ENCODE results near the gene TGFB1. TPM values are rescaled to one million over a fixed set of nuclear protein-coding genes. Genes with fewer than 3 reads are reported as not detected.
A peak's percentile ranks its signal among the peaks of the same experiment; 100 is the strongest.
"Not testable (repeated sequence)": the region's sequence is repeated elsewhere in the genome, so short reads cannot be mapped to it uniquely, and the experiment has no call there.

Gene TGFB1
- total RNA-seq, 1 donor from 2014 or later = 193 TPM

GRCh38 chr19:41391618-41392017, 37.9 kb upstream of the TGFB1 start:
- DNase-seq (ENCODE audit: low spot score) = no peak
- Mint-ChIP-seq H3K4me1 (ENCODE audit: unreplicated experiment) (peaks cover 9% of the 10 kb centered on the region), H3K36me3 (ENCODE audit: low read depth, unreplicated experiment) (peaks cover 15% of the 10 kb centered on the region)

GRCh38 chr19:41386442-41386841, 32.7 kb upstream of the TGFB1 start:
- H3K4me1 Mint-ChIP-seq (ENCODE audit: unreplicated experiment) = no peaks in the 10 kb centered on the region
- peaks cover 21% of the 10 kb centered on the region for H3K36me3 Mint-ChIP-seq (ENCODE audit: low read depth, unreplicated experiment)
- peaks cover 6% of the 10 kb centered on the region for H3K27me3 Mint-ChIP-seq (ENCODE audit: unreplicated experiment)
- DNase-seq (ENCODE audit: low spot score) = no peak
- H3K27ac Mint-ChIP-seq (ENCODE audit: unreplicated experiment) = no peak overlapping the region
- H3K9me3 Mint-ChIP-seq (ENCODE audit: unreplicated experiment) = no peaks in the 10 kb centered on the region
- no peak overlapping the region for H3K4me3 Mint-ChIP-seq (ENCODE audit: unreplicated experiment)
- TF ChIP-seq CTCF (IDR thresholded peaks at IDR 0.05; ENCODE audit: unreplicated experiment) = no peak

More at GRCh38 chr19:41391618-41392017, 37.9 kb upstream of the TGFB1 start:
- TF ChIP-seq CTCF (IDR thresholded peaks at IDR 0.05; ENCODE audit: unreplicated experiment) = no peak
- Mint-ChIP-seq H3K9me3 (ENCODE audit: unreplicated experiment) (no peaks in the 10 kb centered on the region), H3K27ac (ENCODE audit: unreplicated experiment) (no peak overlapping the region), H3K27me3 (ENCODE audit: unreplicated experiment) (peaks cover 4% of the 10 kb centered on the region), H3K4me3 (ENCODE audit: unreplicated experiment) (no peak overlapping the region)

GRCh38 chr19:41384351-41384750, 30.6 kb upstream of the TGFB1 start:
- Mint-ChIP-seq H3K27me3 (ENCODE audit: unreplicated experiment) (peaks cover 4% of the 10 kb centered on the region), H3K9me3 (ENCODE audit: unreplicated experiment) (no peaks in the 10 kb centered on the region), H3K4me1 (ENCODE audit: unreplicated experiment) (peaks cover 4% of the 10 kb centered on the region), H3K4me3 (ENCODE audit: unreplicated experiment) (no peak overlapping the region), H3K36me3 (ENCODE audit: low read depth, unreplicated experiment) (peaks cover 14% of the 10 kb centered on the region), H3K27ac (ENCODE audit: unreplicated experiment) (no peak overlapping the region)
- no peak for TF ChIP-seq CTCF (IDR thresholded peaks at IDR 0.05; ENCODE audit: unreplicated experiment)
- no peak for DNase-seq (ENCODE audit: low spot score)

GRCh38 chr19:41381536-41381935, 27.8 kb upstream of the TGFB1 start:
- not testable (repeated sequence) for H3K27ac Mint-ChIP-seq (ENCODE audit: unreplicated experiment); H3K27me3 Mint-ChIP-seq (ENCODE audit: unreplicated experiment)

GRCh38 chr19:41377977-41378709, 24.4 kb upstream of the TGFB1 start:
- no peak overlapping the region for H3K4me3 Mint-ChIP-seq (ENCODE audit: unreplicated experiment)
- H3K9me3 Mint-ChIP-seq (ENCODE audit: unreplicated experiment) = no peaks in the 10 kb centered on the region
- H3K27ac Mint-ChIP-seq (ENCODE audit: unreplicated experiment) = no peak overlapping the region
- DNase-seq (ENCODE audit: low spot score) = peak; percentile 46
- H3K36me3 Mint-ChIP-seq (ENCODE audit: low read depth, unreplicated experiment) = peaks cover 9% of the 10 kb centered on the region
- H3K4me1 Mint-ChIP-seq (ENCODE audit: unreplicated experiment) = peaks cover 20% of the 10 kb centered on the region
- peaks cover 5% of the 10 kb centered on the region for H3K27me3 Mint-ChIP-seq (ENCODE audit: unreplicated experiment)
- peak; percentile 23 for TF ChIP-seq CTCF (IDR thresholded peaks at IDR 0.05; ENCODE audit: unreplicated experiment)

More at GRCh38 chr19:41381536-41381935, 27.8 kb upstream of the TGFB1 start:
- not testable (repeated sequence) for H3K9me3 Mint-ChIP-seq (ENCODE audit: unreplicated experiment); H3K4me3 Mint-ChIP-seq (ENCODE audit: unreplicated experiment); DNase-seq (ENCODE audit: low spot score)
- Mint-ChIP-seq H3K4me1 (ENCODE audit: unreplicated experiment) (peaks cover 14% of the 10 kb centered on the region), H3K36me3 (ENCODE audit: low read depth, unreplicated experiment) (peaks cover 14% of the 10 kb centered on the region)
